Activated CD8-positive, alpha-beta memory T cell treated with anti-CD3 and anti-CD28 coated beads, Interleukin-2, amount 10 ng/mL, durations not matched to agents 7 days and 5 days (primary cell): Measurements from ENCODE around the gene KCNJ18. TPM values are rescaled to one million over a fixed set of nuclear protein-coding genes. Genes with fewer than 3 reads are reported as not detected.
"Not testable (repeated sequence)": the region's sequence is repeated elsewhere in the genome, so short reads cannot be mapped to it uniquely, and the experiment has no call there.

ENCODE experiments used
- ATAC-seq: fragments of 150-1000 bp; cut with Tn5 transposase; one replicate; pipeline ENCODE4 v1.10.0; 2021; ENCODE audit warnings: moderate library complexity
- CTCF ChIA-PET: fragments of 350-600 bp; sonication (Branson Sonifier 250); formaldehyde crosslinking; loops from one replicate; lab custom pipeline; 2021; ENCODE audit warnings: antibody characterized with exemption; lab: Charles Lee
- DNase-seq: peaks from one replicate; pipeline ENCODE4 v3.0.0-alpha.2; 2020
- H3K27ac Mint-ChIP-seq: one replicate; pipeline ENCODE4 v1.8.0; 2021; ENCODE audit warnings: mild to moderate bottlenecking, mixed read lengths
- H3K27me3 Mint-ChIP-seq: one replicate; pipeline ENCODE4 v1.8.0; 2021; ENCODE audit warnings: mixed read lengths
- H3K36me3 Mint-ChIP-seq: one replicate; pipeline ENCODE4 v1.8.0; 2021; ENCODE audit warnings: mild to moderate bottlenecking, mixed read lengths
- H3K4me1 Mint-ChIP-seq: one replicate; pipeline ENCODE4 v1.8.0; 2021; ENCODE audit warnings: mixed read lengths
- H3K4me3 Mint-ChIP-seq: one replicate; pipeline ENCODE4 v1.8.0; 2021; ENCODE audit warnings: mild to moderate bottlenecking, moderate library complexity, mixed read lengths
- H3K9me3 Mint-ChIP-seq: one replicate; pipeline ENCODE4 v1.8.0; 2022; ENCODE audit warnings: low read depth, mixed read lengths
- total RNA-seq, 2 experiments: library from RNA; stranded (reverse); gene quantifications; one replicate each; pipeline ENCODE4 v1.2.3, GENCODE V29; 2021

KCNJ18 gene
- not detected for total RNA-seq

DNA sequence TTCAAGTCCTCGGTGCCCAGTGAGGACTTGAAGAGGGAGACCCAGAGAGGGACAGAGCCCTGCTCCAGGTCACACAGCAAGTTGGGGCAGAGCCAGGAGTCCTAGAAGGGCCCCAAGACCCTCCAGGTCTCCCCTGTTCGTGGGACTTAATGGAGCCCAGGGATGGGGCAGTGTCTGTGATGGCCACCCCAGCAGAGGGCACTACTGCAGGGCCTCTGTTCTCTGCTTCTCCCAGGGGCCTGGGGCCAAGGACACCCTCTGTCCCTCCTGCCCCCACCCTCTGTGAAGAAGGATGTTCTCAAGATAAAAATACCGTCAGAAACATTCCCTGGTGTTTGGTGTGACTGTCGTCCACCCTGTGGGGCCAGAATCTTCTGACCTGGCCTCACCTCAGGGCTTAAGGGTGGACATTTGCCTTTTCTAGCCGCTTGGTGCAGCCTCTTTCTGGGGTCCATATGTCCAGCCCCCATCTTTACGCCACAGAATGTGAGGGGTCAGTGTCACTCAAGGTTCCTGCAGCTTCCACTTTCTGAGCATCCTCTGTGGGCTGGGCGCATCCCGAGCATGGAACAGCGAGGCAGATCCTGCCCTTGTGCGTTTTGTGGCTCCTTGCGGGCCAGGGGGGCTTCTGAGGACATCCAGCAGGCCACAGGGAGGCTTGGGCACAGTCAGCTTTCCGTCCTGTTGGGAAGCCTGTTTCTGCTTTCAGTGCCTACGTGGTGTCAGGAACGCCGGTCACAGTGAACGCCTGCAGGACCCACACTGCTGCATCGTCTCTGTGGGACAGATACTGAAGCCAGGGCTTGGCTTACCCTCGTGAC, at the start of gene KCNJ18:
TSS of gene KCNJ18 (plus strand) at position 641 of the 821 bp plus-strand sequence. CDS start 10,264 bp downstream, outside the sequence.
- H3K4me1 Mint-ChIP-seq, CTCF ChIA-PET, H3K9me3 Mint-ChIP-seq, H3K36me3 Mint-ChIP-seq, ATAC-seq, H3K4me3 Mint-ChIP-seq, H3K27me3 Mint-ChIP-seq, H3K27ac Mint-ChIP-seq, DNase-seq: not testable (repeated sequence)

DNA sequence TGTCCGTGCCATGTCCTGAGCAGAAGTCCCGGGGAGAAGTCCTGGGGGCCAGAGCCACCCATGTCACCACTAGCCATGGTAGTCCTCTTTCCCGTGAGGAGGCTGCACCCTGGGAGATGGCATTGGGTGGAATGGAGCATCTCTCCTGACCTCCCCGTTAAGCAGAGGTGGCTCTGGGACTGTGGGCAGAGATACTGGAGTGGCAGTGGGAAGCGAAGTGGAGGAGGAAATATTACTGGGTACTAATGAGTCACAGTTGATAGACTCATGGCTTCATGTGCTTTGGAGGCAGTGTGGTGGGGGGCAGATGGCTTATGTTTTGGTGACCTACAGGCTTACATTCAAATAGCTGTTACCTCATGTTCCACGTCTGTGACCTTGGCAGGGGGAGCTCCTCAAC, 44.2 kb upstream of the KCNJ18 start:
- CTCF ChIA-PET, H3K4me3 Mint-ChIP-seq: not testable (repeated sequence)

GRCh38 chr17:21650043-21650442, 42.3 kb upstream of the KCNJ18 start:
- H3K27ac Mint-ChIP-seq, DNase-seq, H3K9me3 Mint-ChIP-seq, H3K36me3 Mint-ChIP-seq, H3K27me3 Mint-ChIP-seq, CTCF ChIA-PET, H3K4me1 Mint-ChIP-seq, H3K4me3 Mint-ChIP-seq, ATAC-seq: not testable (repeated sequence)

More for the DNA sequence above, 44.2 kb upstream of the KCNJ18 start:
- not testable (repeated sequence) for H3K9me3 Mint-ChIP-seq, H3K36me3 Mint-ChIP-seq, H3K27me3 Mint-ChIP-seq, DNase-seq, H3K4me1 Mint-ChIP-seq, ATAC-seq, H3K27ac Mint-ChIP-seq

DNA sequence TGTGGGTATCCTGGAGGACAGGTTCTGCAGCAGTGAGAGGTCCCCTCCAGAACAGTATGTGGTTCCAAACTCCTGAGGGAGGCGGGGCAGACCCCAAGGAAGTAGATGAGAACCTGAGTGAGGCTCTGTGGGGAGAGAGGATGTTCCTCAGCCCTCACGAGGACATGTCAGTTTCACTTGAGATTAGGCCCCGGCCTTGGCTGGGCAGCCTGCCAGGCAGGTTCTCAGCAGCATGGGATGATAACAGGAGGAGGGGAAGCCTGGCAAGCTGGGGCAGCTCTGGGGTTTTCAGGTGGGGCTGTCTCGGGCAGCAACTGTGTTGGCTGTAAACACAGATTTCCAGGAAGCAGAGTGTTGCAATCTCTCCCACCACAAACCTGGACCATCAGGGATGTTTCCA, 40.3 kb upstream of the KCNJ18 start:
- H3K4me3 Mint-ChIP-seq, H3K27me3 Mint-ChIP-seq, H3K36me3 Mint-ChIP-seq, H3K27ac Mint-ChIP-seq, H3K9me3 Mint-ChIP-seq, CTCF ChIA-PET, H3K4me1 Mint-ChIP-seq, ATAC-seq, DNase-seq: not testable (repeated sequence)

DNA sequence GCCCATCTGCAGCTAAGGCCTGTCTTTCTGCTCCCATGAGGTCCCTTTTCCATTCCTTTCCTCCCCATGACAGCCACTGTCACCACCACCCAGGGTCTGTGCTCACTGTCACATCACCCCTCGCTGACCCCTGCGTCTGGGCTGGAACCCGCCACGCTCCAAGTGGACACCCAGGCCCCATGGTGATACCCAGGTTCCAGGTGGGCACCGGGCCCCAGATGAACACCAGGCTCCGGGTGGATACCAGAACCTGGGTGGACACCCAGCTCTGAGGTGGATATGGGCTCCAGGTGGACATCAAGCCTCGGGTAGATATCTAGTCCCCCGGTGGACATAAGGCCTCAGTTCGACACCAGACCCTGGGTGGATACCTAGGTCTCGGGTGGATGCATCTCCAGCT, 39.1 kb upstream of the KCNJ18 start:
- H3K9me3 Mint-ChIP-seq, H3K27ac Mint-ChIP-seq, ATAC-seq, DNase-seq, H3K4me3 Mint-ChIP-seq, H3K36me3 Mint-ChIP-seq, H3K4me1 Mint-ChIP-seq, CTCF ChIA-PET, H3K27me3 Mint-ChIP-seq: not testable (repeated sequence)

DNA sequence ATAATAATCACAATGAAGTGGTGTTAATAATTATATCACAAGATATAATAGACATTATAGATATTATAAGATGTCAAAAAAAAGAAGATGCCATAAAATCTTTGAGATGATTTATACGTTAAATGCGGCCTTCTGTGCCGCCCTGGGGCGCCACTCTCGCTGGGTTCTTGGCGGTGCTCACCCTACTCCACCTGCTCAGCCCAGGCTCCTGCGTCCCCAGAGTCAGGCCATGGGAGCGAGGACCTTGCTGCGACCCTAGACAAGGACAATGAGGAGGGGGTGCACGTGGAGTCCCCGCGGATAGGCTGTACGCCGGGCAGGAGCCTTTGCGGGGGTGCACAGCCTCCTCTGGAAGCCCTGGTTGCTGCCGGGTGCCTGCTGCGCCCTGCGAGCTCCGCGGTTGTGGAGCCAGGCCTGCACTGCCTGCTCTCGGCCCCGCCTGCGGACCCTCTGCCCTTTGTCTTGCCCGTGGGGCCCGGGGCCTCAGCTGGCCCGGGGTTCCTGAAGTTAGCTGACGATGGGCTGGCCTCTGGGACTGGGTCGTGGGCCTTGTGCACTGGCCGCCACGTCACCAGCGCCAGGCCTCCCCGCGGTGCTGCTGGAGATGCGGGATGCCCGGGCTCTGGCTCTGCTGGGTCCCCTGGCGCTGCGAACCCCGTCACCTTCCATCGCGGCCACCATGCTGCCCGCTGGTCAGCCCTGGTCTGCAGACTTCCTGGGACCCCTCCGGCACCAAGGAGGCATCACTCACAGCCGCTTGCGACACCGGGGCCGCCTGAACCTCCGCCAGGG, 35.6 kb upstream of the KCNJ18 start:
- H3K9me3 Mint-ChIP-seq, DNase-seq, H3K27me3 Mint-ChIP-seq, CTCF ChIA-PET, ATAC-seq, H3K4me1 Mint-ChIP-seq, H3K27ac Mint-ChIP-seq, H3K4me3 Mint-ChIP-seq, H3K36me3 Mint-ChIP-seq: not testable (repeated sequence)

- H3K27ac Mint-ChIP-seq, H3K36me3 Mint-ChIP-seq, H3K4me3 Mint-ChIP-seq, H3K27me3 Mint-ChIP-seq, DNase-seq, CTCF ChIA-PET, H3K4me1 Mint-ChIP-seq, ATAC-seq, H3K9me3 Mint-ChIP-seq: not testable (repeated sequence)
Measured at GRCh38 chr17:21659635-21660034, 32.7 kb upstream of the KCNJ18 start.

GRCh38 chr17:21661455-21661854, 30.9 kb upstream of the KCNJ18 start:
- H3K27me3 Mint-ChIP-seq, CTCF ChIA-PET, ATAC-seq, H3K36me3 Mint-ChIP-seq, DNase-seq, H3K4me1 Mint-ChIP-seq, H3K4me3 Mint-ChIP-seq, H3K27ac Mint-ChIP-seq, H3K9me3 Mint-ChIP-seq: not testable (repeated sequence)

DNA sequence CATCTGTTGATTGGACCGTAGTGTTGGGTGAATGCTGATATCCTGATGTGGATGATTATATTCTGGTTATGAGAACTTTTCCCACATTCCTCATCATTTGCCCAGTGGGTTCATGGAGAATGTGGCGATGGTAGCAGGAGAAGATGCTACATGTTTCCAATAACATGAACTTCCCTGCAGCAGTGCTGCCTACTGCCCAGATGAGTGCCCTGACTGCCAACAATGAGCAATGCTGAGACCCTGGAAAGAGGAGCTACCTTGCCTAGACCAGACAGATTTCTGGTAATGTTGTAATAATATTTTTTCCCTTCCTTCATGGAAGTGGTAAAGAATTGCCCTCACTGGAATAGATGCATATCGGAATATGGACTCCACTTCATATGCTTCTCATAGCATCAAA, 29.2 kb upstream of the KCNJ18 start:
- ATAC-seq, H3K4me3 Mint-ChIP-seq: not testable (repeated sequence)

DNA sequence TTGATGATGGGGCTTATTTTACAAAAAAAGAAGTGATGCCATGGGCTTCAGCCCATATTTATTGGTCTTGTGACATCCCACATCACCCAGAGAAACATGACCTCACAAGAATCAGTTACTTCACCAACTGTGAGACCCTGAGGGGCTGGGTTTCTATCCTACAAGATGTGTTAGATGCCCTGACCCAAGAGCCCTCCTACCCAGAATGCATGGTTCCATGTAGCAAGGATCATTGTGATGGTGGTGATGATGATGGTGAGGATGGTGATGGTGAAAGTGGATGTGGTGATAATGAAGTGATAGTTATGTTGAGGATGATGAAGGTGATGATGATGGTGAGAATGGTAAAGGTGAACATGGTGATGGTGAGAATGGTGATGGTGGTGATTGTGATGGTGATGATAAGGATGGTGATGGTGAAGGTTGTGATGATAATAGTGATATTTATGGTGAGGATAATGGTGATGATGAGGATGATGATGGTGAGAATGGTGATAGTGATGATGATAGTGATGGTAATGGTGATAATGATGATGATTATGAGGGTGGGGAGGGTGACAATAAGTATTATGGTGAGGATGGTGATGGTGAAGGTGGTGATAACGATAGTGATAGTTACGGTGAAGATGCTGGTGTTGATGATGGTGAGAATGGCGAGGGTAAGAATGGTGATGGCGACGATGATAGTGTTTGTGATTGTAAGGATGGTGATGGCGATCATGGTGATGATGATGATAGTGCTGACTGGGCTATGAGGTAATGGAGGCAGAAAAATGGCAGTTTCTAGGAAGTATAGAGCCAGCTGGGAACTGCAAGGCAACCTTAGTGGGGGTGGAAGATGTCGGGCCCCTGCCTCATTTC, 28.5 kb upstream of the KCNJ18 start:
- H3K27ac Mint-ChIP-seq, H3K27me3 Mint-ChIP-seq, DNase-seq, H3K4me3 Mint-ChIP-seq, H3K36me3 Mint-ChIP-seq, CTCF ChIA-PET, H3K4me1 Mint-ChIP-seq, ATAC-seq: not testable (repeated sequence)
- peaks cover 13% of the 10 kb centered on the region for H3K9me3 Mint-ChIP-seq

More for the DNA sequence above, 29.2 kb upstream of the KCNJ18 start:
- H3K27ac Mint-ChIP-seq, DNase-seq, H3K27me3 Mint-ChIP-seq, H3K4me1 Mint-ChIP-seq, CTCF ChIA-PET, H3K36me3 Mint-ChIP-seq: not testable (repeated sequence)
- H3K9me3 Mint-ChIP-seq = peaks cover 13% of the 10 kb centered on the region

DNA sequence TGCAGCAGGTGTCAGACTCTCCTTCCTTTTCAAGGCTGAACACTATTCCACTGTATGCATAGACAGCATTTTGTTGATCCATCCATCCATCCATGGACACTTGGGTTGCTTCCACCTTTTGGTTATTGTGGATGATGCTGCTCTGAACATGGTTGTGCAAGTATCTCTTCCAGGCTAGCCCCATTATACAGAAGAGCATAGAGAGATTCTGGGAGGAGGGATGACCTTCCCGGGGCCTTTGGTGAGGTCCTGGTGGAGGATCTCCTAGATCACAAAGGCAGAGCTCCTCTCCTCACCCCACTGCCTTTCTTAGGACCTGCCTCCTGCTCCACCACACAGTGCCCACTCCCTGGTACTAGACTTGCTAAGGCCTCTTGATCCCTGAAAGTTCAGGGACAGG, 27.2 kb upstream of the KCNJ18 start:
- H3K27me3 Mint-ChIP-seq, DNase-seq, H3K36me3 Mint-ChIP-seq, CTCF ChIA-PET, H3K4me3 Mint-ChIP-seq, ATAC-seq, H3K4me1 Mint-ChIP-seq, H3K27ac Mint-ChIP-seq: not testable (repeated sequence)
- H3K9me3 Mint-ChIP-seq = peaks cover 13% of the 10 kb centered on the region

DNA sequence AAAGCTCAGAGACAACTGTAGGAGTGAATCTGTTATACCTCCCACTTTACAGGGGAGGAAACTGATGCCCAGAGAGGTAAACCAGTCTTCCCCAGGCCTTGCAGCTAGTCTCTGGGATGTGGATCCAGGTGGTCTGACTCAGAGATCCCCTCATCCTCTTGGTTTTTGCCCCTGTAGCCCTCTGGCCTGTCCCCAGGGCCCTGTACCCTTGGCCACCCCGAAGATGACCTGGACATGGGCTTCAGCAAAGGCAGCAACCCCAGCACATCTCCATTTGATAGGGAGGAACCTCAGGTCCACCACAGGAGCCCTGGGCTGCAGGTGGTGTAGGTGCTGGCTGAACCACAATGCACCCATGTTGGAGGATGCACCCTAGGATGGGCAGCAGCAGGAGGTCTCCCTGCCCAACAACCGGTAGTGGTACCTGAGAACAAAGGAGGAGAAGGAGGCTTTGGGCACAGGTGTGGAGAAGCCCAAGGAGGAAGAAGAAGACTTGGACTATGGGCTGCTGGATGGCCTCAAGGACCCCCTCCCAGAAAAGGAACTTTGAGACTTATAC, 26.3 kb upstream of the KCNJ18 start:
- DNase-seq, H3K27ac Mint-ChIP-seq, H3K4me3 Mint-ChIP-seq, H3K4me1 Mint-ChIP-seq, CTCF ChIA-PET, ATAC-seq, H3K36me3 Mint-ChIP-seq, H3K27me3 Mint-ChIP-seq: not testable (repeated sequence)
- peaks cover 13% of the 10 kb centered on the region for H3K9me3 Mint-ChIP-seq
